HepG2 (cell line): ENCODE data around the gene DAPK1. TPM values are rescaled to one million over a fixed set of nuclear protein-coding genes. Genes with fewer than 3 reads are reported as not detected.

Experiments used
- AGO1 ChIP-seq: fragments of 200-400 bp; formaldehyde crosslinking; IDR thresholded peaks from 2 replicates; pipeline ENCODE4 v1.6.1; 2017; ENCODE audit warnings: mild to moderate bottlenecking, low read depth, low read length, moderate library complexity; ENCODE audit not compliant: poor library complexity, severe bottlenecking
- IKZF4 ChIP-seq: sonication (generic); formaldehyde crosslinking; IDR thresholded peaks from 2 replicates; pipeline ENCODE4 v1.5.1; 2020; ENCODE audit warnings: borderline replicate concordance, mild to moderate bottlenecking, low read depth, missing genetic modification reagents; ENCODE audit errors: not compliant biosample characterization
- NFE2 ChIP-seq: sonication (generic); formaldehyde crosslinking; IDR thresholded peaks from 2 replicates; pipeline ENCODE4 v1.4.0; 2020; ENCODE audit warnings: missing genetic modification reagents
- PAF1 ChIP-seq: IDR thresholded peaks from 2 replicates; pipeline ENCODE4 v1.6.1; 2016; ENCODE audit warnings: missing genetic modification reagents, missing compliant biosample characterization
- RXRA ChIP-seq: sonication (generic); formaldehyde crosslinking; IDR thresholded peaks from 2 replicates; pipeline ENCODE4 v1.5.1; 2020; ENCODE audit warnings: missing genetic modification reagents
- SNRNP70 ChIP-seq: fragments of 200-400 bp; formaldehyde crosslinking; IDR thresholded peaks from 2 replicates; pipeline ENCODE4 v1.6.1; 2017; ENCODE audit warnings: mild to moderate bottlenecking, low read depth, low read length, moderate library complexity
- SOX6 ChIP-seq, 2 experiments: fragments of 450-650 bp in 1 of 2; sonication (generic) in 1 of 2; formaldehyde crosslinking in 1 of 2; IDR thresholded peaks; 2 replicates each; pipeline versions ENCODE4 v1.4.0 to v1.6.1; 2017 to 2020; ENCODE audit warnings: antibody characterized with exemption in 1 of 2, mild to moderate bottlenecking in 1 of 2, missing genetic modification reagents in 1 of 2
- ZIK1 ChIP-seq: sonication (generic); formaldehyde crosslinking; IDR thresholded peaks from 2 replicates; pipeline ENCODE4 v1.5.0; 2020; ENCODE audit warnings: mild to moderate bottlenecking, low read depth, missing genetic modification reagents, borderline replicate concordance
- ZNF101 ChIP-seq: sonication (generic); formaldehyde crosslinking; IDR thresholded peaks from 2 replicates; pipeline ENCODE4 v1.4.0; 2020; ENCODE audit warnings: mild to moderate bottlenecking, low read depth, missing genetic modification reagents, borderline replicate concordance
- ZNF260 ChIP-seq: sonication (generic); formaldehyde crosslinking; IDR thresholded peaks from 2 replicates; pipeline ENCODE4 v1.4.0; 2020; ENCODE audit warnings: missing genetic modification reagents, low read depth, mild to moderate bottlenecking, borderline replicate concordance
- ZNF430 ChIP-seq: sonication (generic); formaldehyde crosslinking; IDR thresholded peaks from 2 replicates; pipeline ENCODE4 v1.9.0; 2021; ENCODE audit warnings: mild to moderate bottlenecking, missing genetic modification reagents
- ZNF547 ChIP-seq: sonication (generic); formaldehyde crosslinking; IDR thresholded peaks from 2 replicates; pipeline ENCODE4 v1.5.1; 2020; ENCODE audit warnings: mild to moderate bottlenecking, missing genetic modification reagents
- ZNF572 ChIP-seq: sonication (generic); formaldehyde crosslinking; IDR thresholded peaks from 2 replicates; pipeline ENCODE4 v1.5.1; 2020; ENCODE audit warnings: mild to moderate bottlenecking, missing genetic modification reagents
- ZNF75D ChIP-seq: sonication (generic); formaldehyde crosslinking; IDR thresholded peaks from 2 replicates; pipeline ENCODE4 v1.8.1; 2023; ENCODE audit warnings: missing genetic modification reagents, mild to moderate bottlenecking, borderline replicate concordance
- ZNF776 ChIP-seq: sonication (generic); formaldehyde crosslinking; IDR thresholded peaks from 2 replicates; pipeline ENCODE4 v1.4.0; 2020; ENCODE audit warnings: mild to moderate bottlenecking, missing genetic modification reagents
- ZSCAN30 ChIP-seq: sonication (generic); formaldehyde crosslinking; IDR thresholded peaks from 2 replicates; pipeline ENCODE4 v1.5.0; 2020; ENCODE audit warnings: mild to moderate bottlenecking, missing genetic modification reagents
- polyA plus RNA-seq, 8 experiments: library from polyadenylated mRNA; depleted of rRNA in 3 of 8; stranded (reverse) in 7 of 8; unstranded in 1 of 8; fragments of >200 nt; fragmentation: Illumina TruSeq in 4 of 8; extraction: Trizol in 4 of 8; gene quantifications; 2 replicates each; pipeline versions ENCODE4 v1.2.1 to v1.2.3, GENCODE V29; 2011 to 2016; ENCODE audit warnings: low read depth in 4 of 8, missing spikeins in 1 of 8, mixed read lengths in 1 of 8; ENCODE audit not compliant: insufficient read depth in 1 of 8
- total RNA-seq, 5 experiments: library from RNA; depleted of rRNA; stranded (reverse); fragments of >200 nt; fragmentation: Illumina TruSeq; extraction: Trizol; gene quantifications; 2 replicates each; pipeline ENCODE4 v1.2.3, GENCODE V29; 2016; ENCODE audit warnings: low read depth in 1 of 5
- TF ChIP-seq, protein P1 (sequence below): IDR thresholded peaks from 2 replicates; pipeline ENCODE4 v1.4.0; 2020; ENCODE audit warnings: mild to moderate bottlenecking, missing genetic modification reagents
- TF ChIP-seq, protein P2 (sequence below): sonication (generic); formaldehyde crosslinking; IDR thresholded peaks from 2 replicates; pipeline ENCODE4 v1.4.0; 2020; ENCODE audit warnings: missing genetic modification reagents

The DAPK1 gene
- total and polyA plus RNA-seq, 2 of the 13 experiments (the other 11 are each of a cell fraction or from before 2014, with no cell fraction given) = 35.7 to 35.9 TPM

DNA sequence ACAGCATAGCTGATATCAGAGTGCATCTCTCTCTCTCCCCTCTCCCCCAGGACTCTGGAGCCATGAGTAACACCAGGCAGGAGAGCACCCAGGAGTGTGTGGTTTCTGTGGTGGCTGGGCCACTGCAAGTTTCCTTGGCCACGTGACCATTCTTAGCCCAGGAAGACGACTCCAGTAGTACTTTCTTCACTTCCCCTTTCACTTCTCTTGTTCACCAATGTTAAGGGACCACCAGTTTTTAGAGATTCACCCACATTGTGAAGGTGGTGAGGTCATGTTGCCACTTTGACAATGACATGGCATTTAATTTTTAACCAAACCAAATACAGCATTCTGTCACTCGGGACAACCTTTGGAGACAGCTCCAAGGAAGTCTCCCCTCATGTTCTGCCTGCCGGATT, 17.9 kb upstream of the DAPK1 start (continued):
- TF ChIP-seq, protein P1, sequence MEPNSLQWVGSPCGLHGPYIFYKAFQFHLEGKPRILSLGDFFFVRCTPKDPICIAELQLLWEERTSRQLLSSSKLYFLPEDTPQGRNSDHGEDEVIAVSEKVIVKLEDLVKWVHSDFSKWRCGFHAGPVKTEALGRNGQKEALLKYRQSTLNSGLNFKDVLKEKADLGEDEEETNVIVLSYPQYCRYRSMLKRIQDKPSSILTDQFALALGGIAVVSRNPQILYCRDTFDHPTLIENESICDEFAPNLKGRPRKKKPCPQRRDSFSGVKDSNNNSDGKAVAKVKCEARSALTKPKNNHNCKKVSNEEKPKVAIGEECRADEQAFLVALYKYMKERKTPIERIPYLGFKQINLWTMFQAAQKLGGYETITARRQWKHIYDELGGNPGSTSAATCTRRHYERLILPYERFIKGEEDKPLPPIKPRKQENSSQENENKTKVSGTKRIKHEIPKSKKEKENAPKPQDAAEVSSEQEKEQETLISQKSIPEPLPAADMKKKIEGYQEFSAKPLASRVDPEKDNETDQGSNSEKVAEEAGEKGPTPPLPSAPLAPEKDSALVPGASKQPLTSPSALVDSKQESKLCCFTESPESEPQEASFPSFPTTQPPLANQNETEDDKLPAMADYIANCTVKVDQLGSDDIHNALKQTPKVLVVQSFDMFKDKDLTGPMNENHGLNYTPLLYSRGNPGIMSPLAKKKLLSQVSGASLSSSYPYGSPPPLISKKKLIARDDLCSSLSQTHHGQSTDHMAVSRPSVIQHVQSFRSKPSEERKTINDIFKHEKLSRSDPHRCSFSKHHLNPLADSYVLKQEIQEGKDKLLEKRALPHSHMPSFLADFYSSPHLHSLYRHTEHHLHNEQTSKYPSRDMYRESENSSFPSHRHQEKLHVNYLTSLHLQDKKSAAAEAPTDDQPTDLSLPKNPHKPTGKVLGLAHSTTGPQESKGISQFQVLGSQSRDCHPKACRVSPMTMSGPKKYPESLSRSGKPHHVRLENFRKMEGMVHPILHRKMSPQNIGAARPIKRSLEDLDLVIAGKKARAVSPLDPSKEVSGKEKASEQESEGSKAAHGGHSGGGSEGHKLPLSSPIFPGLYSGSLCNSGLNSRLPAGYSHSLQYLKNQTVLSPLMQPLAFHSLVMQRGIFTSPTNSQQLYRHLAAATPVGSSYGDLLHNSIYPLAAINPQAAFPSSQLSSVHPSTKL (CRISPR knock-in tag) = peak; percentile 23; the same call in 1 of the 2 replicates
- TF ChIP-seq AGO1 (no peak), ZNF547 (CRISPR knock-in tag) (no peak), ZIK1 (CRISPR knock-in tag) (no peak), IKZF4 (CRISPR knock-in tag) (no peak), ZNF75D (CRISPR knock-in tag) (no peak), ZNF776 (CRISPR knock-in tag) (no peak), SNRNP70 (no peak), RXRA (no peak), NFE2 (CRISPR knock-in tag) (peak; percentile 73; the same call in 1 of the 2 replicates), ZNF260 (CRISPR knock-in tag) (no peak), PAF1 (CRISPR knock-in tag) (no peak), SOX6 (IDR thresholded peaks at IDR 0.05) (no peak), SOX6 (CRISPR knock-in tag; IDR thresholded peaks at IDR 0.05) (peak; percentile 34; the same call in 1 of the 2 replicates), ZNF430 (CRISPR knock-in tag) (no peak), ZNF101 (CRISPR knock-in tag) (no peak), ZSCAN30 (no peak), ZNF572 (CRISPR knock-in tag) (no peak)
- TF ChIP-seq, protein P2, sequence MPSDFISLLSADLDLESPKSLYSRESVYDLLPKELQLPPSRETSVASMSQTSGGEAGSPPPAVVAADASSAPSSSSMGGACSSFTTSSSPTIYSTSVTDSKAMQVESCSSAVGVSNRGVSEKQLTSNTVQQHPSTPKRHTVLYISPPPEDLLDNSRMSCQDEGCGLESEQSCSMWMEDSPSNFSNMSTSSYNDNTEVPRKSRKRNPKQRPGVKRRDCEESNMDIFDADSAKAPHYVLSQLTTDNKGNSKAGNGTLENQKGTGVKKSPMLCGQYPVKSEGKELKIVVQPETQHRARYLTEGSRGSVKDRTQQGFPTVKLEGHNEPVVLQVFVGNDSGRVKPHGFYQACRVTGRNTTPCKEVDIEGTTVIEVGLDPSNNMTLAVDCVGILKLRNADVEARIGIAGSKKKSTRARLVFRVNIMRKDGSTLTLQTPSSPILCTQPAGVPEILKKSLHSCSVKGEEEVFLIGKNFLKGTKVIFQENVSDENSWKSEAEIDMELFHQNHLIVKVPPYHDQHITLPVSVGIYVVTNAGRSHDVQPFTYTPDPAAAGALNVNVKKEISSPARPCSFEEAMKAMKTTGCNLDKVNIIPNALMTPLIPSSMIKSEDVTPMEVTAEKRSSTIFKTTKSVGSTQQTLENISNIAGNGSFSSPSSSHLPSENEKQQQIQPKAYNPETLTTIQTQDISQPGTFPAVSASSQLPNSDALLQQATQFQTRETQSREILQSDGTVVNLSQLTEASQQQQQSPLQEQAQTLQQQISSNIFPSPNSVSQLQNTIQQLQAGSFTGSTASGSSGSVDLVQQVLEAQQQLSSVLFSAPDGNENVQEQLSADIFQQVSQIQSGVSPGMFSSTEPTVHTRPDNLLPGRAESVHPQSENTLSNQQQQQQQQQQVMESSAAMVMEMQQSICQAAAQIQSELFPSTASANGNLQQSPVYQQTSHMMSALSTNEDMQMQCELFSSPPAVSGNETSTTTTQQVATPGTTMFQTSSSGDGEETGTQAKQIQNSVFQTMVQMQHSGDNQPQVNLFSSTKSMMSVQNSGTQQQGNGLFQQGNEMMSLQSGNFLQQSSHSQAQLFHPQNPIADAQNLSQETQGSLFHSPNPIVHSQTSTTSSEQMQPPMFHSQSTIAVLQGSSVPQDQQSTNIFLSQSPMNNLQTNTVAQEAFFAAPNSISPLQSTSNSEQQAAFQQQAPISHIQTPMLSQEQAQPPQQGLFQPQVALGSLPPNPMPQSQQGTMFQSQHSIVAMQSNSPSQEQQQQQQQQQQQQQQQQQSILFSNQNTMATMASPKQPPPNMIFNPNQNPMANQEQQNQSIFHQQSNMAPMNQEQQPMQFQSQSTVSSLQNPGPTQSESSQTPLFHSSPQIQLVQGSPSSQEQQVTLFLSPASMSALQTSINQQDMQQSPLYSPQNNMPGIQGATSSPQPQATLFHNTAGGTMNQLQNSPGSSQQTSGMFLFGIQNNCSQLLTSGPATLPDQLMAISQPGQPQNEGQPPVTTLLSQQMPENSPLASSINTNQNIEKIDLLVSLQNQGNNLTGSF (CRISPR knock-in tag) = no peak
